Ammon's horn (tissue), 1 donor: ENCODE data around the gene KCNQ1.
A peak's percentile ranks its signal among the peaks of the same experiment; 100 is the strongest.
"Not testable (repeated sequence)": the region's sequence is repeated elsewhere in the genome, so short reads cannot be mapped to it uniquely, and the experiment has no call there.

ENCODE experiments used
- DNase-seq: peaks from one replicate; pipeline ENCODE4 v3.0.0-alpha.2; 2016; ENCODE audit warnings: low spot score

Gene KCNQ1

DNA sequence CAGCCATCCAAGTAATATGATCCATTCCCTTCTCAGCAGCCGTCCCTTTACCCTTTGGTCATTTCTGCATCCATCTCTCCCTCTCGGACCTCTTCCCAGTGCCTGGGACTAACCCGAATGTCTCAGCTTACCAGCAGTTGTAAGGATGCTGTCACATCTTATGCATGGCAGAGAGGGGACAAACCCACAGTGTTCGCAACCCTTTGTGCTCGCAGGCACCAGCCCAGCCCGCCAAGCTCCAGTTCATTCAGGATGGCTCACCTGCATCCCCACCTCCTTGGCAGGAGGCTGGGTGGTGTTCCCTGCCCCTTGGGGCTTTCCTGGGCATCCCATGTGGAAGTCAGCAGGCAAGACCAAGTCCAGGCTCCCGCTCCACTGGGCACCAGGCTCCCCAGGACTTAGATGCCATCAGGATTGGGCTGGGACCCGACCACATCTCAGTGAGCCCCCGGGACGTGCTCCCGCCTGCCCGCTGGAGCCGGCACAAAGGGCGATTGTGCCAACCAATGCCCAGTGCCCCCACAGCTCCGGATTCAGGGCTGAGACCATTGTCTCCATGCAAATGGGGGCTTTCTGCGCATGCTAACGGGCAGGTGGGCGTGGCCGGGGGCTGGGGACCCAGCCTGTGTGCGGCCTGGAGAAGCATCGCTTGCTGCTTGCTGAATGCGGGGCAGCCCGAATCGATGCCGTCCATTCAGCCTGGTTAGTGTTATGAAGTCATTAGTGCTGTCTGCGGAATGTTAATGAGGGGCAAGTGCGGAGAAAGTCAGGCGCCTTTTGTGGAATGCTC, 146.4 kb downstream of the KCNQ1 start:
- DNase-seq, result peak; percentile 88

DNA sequence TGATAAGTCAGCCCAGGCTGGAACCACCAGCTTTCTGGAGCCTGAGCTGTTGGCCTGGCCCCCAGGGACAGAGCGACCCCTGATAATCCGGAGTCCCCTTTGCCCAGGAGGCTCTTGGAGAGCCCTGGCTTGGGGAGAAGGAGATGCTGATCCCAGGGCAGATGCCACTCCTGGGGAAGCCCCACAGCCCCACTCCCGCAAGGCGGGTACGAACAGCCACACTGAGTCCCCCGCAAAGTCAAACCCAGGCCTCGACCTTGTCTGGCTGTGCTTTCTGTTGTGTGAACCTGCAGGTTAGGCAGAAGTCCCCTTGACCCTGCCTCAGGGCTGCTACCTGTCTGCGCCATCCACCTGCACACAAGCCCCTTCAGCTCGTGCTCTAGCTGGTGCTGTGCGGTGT, 147.0 kb downstream of the KCNQ1 start:
- peak; percentile 1 for DNase-seq

DNA sequence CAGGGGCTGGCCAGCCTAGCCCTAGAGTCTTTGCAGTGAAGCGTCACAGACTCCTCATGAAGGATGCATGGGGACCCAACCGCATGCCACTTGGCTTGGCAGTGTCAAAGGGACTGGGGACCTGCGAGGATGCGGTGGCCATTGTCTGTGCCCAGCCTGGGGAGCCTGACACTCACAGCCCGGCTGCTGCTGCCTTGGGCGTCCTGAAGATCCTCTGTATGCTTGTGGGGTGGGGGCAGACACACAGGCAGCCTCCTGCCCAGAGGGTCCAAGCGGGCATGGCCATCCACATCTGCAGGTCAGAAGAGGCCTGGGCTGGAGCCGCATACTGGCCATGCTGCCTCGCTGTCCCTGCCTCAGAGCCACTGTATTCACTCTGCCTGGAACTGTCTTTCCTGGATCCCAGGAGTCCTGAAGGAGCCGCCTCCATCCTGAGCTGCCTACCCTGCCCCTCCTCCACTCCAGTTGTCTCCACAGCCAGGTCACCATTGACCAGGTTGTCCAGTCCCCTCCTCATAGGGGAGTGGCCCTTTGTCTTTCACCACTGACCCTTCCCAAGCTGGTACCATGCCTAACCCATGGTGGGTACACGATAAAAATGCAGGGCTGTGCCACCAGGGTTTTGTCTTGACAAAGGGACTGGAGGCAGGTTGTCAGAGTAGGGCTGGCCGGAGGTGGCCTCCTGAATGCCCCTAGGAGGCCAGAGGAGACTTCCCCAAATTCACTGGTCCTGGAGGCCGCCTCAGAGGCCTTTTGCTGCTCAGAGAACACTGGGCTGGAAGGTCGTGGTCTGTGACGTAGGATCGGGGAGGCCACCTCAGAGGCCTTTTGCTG, 148.0 kb downstream of the KCNQ1 start:
- DNase-seq, result peak; percentile 1

DNA sequence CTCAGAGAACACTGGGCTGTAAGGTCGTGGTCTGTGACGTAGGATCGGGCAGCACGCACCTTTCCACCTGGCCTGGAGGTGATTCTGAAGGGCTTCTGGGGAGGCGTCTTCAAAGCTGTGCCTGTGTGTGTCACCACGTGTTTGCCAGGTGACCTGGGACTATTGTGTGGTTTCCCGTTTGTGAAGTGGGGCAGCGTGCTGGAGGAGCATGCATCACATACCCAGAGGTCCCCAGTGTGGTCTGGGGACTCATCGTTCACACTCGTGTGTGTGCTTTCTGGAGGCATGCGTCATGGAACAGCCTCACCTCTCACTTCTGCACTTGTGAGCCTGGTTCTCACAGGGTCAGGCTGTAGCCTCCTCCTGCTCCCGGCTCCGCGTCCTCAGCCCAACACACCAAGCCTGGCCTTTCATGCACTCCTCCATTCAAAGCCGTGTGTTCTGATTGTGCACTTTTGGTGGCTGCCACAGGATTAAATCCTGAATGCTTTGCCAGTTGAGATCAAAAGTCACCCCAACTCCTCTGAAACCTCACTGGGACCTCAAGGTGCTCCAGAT, 148.7 kb downstream of the KCNQ1 start:
- DNase-seq, result peak; percentile 1

DNA sequence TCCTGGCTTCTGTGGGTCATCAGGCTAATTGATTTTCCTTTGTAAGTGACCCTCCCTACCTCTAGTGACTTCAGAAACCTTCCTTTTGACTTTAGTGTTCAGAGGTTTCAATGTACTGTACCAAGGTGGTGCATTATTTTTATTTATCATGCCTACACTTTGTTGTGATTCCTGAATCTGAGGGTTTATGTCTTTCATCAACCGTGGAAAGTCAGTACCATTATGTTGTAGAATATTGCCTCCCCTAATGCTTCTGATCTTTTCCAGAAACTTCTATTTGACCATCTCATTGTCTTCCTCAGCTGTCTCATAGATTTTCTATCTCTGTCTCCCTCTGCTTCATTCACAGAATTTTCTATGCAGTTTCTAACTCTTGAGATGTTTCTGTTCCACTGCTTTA, 149.5 kb downstream of the KCNQ1 start:
- DNase-seq, result no peak

DNA sequence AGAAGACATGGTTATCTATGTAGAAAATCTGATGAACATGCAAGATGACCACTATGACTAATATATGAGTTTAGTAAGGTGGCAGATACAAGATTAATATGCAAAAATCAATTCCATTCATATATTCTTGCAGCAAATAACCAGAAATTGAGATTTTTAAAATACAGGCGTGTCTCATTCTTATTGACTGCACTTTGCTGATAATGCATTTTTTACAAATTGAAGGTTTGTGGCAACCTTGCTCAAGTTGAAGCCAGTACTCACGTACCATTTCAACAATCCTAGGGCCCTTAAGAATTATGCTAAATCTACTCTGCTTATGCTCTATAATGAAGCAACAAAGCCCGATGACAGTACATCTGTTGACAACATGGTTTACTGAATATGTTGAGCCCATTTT, 150.4 kb downstream of the KCNQ1 start:
- DNase-seq, result no peak

DNA sequence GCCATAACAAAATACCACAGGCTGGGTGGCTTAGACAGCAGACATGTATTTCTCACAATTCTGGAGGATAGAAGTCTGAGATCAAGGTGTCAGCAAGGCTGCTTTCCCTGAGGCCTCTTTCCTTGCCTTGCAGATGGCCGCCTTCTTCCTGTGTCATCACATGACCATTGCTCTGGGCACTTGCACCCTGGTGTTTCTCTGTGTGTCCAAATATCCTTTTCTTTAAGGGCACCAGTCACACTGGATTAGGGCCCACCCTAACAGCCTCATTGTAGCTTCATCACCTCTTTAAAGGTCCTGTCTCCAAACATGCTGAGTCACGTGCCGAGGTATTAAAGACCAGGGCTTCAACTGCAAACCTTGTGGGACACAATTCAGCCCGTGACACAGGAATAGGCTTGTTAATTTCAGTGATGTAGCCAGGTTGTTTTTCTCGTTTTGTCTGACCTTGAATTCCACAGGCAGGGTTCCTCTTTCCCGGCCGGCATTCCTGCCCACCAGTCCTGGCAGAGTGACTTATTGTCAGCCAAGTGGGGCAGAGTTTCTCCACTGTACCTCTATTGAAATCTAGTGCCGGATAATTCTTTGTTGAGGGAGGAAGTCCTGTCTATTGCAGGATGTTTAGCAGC, 154.9 kb downstream of the KCNQ1 start:
- DNase-seq, result no peak

DNA sequence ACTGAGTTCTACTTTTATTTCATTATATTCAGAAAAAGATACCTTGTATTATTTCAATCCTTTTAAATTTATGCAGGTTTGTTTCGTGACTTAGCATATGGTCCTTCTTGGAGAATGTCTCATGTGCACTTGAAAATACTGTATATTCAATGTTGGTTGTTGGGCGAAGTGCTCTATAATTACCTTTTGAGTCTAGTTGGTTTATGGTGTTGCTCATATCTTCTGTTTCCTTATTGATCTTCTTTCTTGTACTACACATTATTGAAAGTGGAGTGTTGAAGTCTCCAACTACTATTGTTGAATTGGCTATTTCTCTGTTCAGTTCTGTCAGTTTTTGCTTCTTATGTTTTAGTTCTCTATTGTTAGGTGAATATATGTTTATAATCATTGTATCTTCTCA, 164.5 kb downstream of the KCNQ1 start:
- DNase-seq, result no peak

DNA sequence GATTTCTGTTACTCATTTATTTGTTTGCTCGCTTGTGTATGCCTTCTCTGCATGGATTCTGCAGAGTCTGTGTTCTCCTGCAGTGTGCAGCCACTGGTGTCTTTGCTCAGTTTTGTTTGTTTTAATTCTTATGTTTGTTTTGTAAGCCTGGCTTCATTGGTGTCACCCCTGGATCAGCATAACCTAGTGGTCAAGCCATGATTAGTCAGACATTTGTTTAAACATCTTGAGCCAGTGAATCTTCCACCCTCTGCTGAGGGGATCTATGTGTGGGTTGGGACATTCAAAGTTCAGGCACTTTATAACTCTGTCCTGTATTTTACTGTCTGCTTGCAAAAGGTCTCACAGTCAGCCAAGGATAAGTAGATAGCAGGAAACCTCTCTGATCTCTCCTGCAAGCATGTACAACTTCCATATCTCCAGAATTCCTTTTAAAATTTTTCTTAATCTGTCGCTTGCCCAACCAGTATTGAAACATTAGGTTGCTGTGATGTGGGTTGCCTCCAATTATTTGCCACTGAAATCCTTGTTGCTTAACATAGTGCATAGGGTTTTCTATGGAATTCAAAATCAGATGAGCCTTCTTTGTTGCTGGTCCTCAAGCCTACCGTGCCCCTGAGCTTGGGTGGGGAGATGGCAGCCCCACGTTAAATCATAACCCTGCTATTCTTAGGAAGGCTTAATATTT, 168.2 kb downstream of the KCNQ1 start:
- no peak for DNase-seq

DNA sequence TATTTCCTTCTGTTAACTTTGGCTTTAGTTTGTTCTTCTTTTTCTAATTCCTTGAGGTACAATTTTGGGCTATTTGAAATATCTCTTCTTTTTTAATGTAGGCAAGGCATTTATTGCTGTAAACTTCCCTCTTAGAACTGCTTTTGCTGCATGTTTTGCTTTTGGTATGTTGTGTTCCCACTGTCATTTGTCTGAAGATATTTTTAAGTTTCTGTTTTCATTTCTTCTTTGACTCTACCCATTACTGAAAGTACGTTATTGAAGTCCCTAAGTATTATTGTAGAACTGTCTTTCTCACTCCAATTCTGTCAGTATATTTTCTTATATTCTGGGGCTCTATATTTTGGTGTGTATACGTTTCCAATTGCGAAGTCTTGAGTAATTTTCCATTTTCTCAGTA, 177.1 kb downstream of the KCNQ1 start:
- DNase-seq, result no peak

DNA sequence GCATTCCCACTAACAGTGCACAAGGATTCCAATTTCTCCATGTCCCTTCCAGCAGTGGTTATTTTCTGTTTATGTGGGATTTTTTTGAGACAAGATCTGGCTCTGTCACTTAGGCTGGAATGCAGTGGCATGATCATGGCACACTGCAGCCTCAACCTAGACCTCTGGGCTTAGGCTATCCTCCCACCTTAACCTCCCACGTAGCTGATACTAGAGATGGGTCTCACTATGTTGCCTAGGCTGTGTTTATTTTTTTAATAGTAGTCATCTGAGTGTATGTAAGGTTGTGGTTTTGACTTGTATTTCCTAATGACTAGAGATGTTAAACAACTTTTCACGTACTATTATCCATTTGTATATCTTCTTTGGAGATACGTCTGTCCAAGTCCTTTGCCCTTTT, 180.4 kb downstream of the KCNQ1 start:
- no peak for DNase-seq

DNA sequence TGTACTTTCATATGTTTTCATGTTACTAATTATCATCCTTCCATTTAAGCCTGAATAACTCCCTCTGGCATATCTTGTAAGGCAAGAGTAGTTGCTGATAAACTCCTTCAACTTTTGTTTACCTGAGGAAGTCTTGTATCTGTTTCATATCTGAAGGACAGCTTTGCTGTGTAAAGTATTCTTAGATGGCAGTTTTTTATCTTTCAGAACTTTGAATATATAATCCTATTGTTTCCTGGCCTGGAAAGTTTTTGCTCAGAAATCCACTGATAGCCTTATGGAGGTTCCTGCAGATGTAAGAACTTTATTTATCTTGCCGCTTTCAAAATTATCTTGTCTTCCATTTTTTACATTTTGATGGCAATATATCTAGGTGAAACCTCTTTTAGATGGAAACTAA, 185.9 kb downstream of the KCNQ1 start:
- DNase-seq, result no peak

DNA sequence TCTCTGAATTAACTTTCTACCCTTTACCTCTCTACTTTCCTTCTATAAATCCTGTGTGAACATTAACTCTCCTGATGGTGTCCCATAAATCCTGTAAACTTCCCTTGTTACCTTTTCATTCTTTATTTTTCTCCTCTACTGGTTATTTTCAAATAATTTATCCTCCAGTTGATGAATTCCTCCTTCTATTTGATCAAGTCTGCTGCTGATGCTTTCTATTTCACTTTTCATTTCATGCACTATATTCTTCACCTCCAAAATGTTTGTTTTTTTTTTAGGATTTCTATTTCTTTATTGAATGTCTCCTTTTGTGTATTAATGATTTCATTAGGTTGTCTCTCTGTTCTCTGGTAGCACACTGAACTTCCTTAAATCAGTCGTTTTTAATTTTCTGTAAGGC, 186.4 kb downstream of the KCNQ1 start:
- no peak for DNase-seq

DNA sequence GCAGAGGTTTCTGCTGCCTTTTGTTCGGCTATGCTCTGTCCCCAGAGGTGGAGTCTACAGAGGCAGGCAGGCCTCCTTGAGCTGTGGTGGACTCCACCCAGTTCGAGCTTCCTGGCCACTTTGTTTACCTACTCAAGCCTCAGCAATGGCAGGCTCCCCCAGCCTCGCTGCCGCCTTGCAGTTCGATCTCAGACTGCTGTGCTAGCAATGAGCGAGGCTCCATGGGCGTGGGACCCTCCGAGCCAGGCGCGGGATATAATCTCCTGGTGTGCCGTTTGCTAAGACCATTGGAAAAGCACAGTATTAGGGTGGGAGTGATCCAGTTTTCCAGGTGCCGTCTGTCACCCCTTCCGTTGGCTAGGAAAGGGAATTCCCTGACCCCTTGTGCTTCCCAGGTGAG, 195.0 kb downstream of the KCNQ1 start:
- not testable (repeated sequence) for DNase-seq

DNA sequence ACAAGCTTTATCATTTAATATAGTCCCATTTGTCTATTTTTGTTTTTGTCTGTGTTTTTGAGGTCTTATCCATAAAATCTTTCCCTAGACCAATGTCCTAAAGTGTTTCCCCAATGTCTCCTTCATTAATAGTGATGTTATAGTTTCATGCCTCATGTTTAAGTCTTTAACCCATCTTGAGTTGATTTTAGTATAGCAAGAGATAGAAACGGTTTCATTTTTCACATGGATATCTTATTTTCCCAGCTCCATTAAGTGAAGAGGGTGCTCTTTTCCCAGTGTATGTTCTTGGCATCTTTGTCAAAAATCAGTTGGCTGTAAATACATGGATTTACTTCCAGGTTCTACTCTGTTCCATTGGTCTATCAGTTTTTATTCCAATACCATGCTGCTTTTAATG, 196.8 kb downstream of the KCNQ1 start:
- no peak for DNase-seq

DNA sequence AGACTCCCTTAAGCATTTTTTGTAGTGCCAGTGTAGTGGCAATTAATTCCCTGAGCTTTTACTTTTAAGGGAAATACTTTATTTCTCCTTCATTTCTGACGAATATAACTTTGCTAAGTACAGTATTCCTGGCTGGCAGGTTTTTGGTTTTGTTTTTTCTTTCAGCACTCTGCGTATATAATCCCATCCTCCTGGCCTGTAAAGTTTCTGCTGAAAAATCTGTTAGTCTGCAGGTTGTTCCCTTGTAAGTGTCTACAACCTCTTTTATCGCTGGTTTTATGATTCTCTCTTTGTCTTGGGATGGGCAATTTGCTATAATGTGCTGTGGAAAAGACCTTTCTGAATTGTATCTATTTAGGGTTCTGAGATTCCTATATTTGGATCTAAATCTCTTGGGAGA, 198.9 kb downstream of the KCNQ1 start:
- no peak for DNase-seq

DNA sequence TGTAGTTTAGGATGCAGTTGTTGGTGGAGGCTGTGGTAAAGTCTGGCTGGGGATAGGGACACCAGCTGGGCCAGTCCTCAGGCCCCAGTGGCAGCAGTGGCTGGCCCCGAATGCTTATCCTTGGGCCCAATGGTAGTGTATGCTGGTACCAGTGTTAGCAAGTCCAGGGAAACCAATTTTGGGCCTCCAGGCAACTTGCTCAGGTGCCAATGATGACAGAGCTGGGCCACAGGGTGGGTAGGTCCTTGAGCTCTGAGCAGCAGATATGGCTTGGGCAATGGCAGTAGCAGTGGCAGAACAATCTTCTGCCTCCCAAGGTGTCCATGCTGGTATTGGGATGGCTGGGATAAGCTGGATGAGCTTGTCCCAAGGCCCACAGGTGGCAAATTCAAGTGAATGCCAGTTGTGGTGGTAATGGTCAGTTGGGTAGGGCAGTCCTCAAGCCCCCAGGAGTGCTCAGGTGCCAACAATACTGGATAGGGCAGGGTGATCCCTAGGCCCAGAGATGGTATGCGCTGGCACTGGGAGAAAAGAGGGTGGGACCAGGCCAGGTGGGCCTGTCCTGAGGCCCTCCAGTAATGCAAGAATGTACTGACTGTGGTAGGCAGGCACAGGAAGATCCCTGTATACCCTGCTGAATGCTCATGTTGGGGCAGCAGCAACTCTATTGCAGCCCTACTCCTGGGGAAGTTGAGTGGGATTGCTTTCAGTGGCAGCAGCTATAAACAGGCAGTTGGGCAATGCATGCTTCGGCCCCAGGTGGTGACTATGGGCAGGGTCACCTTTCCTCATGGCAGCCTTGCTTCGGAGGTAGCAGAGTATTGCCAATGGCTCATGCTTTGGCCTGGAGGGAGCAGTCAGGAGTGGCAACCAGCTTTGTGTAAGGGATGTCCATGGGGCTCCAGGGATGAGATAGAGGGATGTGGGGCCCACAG, 200.3 kb downstream of the KCNQ1 start:
- DNase-seq, result no peak

DNA sequence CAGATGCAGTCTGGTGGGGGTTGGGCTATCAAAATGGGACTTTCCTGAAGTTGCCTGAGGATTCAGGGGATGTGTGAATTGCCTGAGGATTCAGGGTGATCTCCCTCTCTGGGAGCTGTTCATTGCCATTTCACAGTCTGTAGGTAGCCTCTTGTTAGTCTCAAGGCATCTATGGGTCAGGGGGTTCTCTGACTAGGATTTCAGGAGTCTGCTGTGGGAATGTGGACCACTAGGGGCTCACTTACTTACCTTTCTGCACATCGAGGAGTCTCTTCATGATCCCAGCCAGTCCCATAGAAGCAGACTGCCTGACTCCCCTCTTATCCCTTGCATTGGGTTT, 200.9 kb downstream of the KCNQ1 start:
- DNase-seq, result no peak

DNA sequence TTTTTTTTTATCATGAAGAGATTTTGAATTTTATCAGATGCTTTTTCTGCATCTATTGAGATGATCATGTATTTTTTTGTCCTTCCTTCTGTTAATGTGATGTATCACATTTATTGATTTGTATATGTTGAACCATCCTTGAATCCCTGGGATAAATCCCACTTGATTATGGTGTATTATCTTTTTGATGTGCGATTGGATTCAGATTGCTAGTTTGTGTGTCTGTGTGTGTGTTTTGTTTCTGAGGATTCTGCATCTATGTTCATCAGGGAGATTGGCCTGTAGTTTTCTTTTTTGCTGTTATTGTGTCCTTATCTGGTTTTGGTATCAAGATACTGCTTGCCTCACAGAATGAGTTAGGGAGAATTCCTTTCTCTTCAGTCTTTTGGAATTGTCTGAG, 202.4 kb downstream of the KCNQ1 start:
- DNase-seq, result no peak

DNA sequence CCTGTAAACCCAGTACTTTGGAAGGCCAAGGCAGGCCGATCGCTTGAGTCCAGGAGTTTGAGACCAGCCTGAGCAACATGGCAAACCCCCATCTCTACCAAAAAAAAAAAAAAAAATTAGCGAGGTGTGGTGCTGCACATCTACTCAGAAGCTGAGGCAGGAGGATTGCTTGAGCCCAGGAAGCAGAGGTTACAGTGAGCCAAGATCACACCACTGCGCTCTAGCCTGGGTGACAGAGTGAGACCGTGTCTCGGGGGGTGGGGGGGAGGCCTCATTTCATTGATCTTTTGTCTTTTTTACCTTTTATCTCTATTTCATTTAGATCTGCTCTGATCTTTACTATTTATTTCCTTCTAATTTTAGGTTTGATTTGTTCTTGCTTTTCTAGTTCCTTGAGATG, 203.1 kb downstream of the KCNQ1 start:
- DNase-seq, result no peak

DNA sequence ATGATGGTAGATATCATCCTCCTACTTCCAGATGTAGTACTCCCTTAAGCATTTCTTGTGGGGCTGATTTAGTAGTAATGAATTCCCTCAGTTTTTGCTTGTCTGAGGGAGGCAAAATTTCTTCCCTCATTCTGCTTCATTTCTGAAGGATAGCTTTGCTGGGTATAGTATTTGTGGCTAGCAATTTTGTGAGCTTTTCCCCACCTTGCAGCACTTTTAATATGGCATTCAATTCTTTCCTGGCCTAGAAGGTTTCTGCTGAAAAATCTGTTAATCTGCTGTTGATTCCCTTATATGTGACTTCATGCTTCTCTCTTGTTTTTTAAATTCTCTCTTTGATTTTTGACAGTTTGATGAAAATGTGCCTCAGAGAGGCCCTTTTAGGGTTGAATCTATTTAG, 204.6 kb downstream of the KCNQ1 start:
- no peak for DNase-seq
